OCI-LY3 (cell line): ENCODE measurements around the gene NDUFB3.
"Not testable (repeated sequence)": the region's sequence is repeated elsewhere in the genome, so short reads cannot be mapped to it uniquely, and the experiment has no call there.

Source experiments
- H2AFZ ChIP-seq: fragments of 200-600, 300-600 bp; shearing (Covaris generic); 2 replicates; pipeline ENCODE4 v1.6.0; 2014; ENCODE audit warnings: antibody characterized with exemption, low read depth, low read length
- H3K27ac ChIP-seq: fragments of 200-600, 300-600 bp; sonication (generic); 2 replicates; pipeline ENCODE4 v1.5.1; 2014; ENCODE audit warnings: mild to moderate bottlenecking, low read length, moderate library complexity, mixed read lengths
- H3K27me3 ChIP-seq: fragments of 200-600, 300-600 bp; sonication (generic); 2 replicates; pipeline ENCODE4 v1.6.1; 2014; ENCODE audit warnings: low read depth, low read length, mixed read lengths
- H3K36me3 ChIP-seq: fragments of 200-600, 300-600 bp; sonication (generic); replicated peaks from 2 replicates; pipeline ENCODE3; 2014; ENCODE audit warnings: low read depth, low read length, mixed read lengths
- H3K4me1 ChIP-seq: fragments of 300-600, 200-600 bp; sonication (generic); 2 replicates; pipeline ENCODE4 v1.6.1; 2014; ENCODE audit warnings: low read length, mixed read lengths
- H3K4me2 ChIP-seq: fragments of 200-600, 300-600 bp; sonication (generic); 2 replicates; pipeline ENCODE4 v1.6.1; 2014; ENCODE audit warnings: low read length, mixed read lengths
- H3K4me3 ChIP-seq: fragments of 300-600, 200-600 bp; sonication (generic); 2 replicates; pipeline ENCODE4 v1.5.1; 2014; ENCODE audit warnings: antibody characterized with exemption, mild to moderate bottlenecking, low read length, moderate library complexity
- H3K79me2 ChIP-seq: fragments of 300-600, 200-600 bp; shearing (Covaris generic); 2 replicates; pipeline ENCODE4 v1.6.1; 2014; ENCODE audit warnings: mild to moderate bottlenecking, low read length, mixed read lengths
- H3K9ac ChIP-seq: fragments of 300-600, 200-600 bp; shearing (Covaris generic); 2 replicates; pipeline ENCODE4 v1.6.0; 2014; ENCODE audit warnings: mild to moderate bottlenecking, low read length, moderate library complexity
- H3K9me3 ChIP-seq: fragments of 200-600, 300-600 bp; shearing (Covaris generic); 2 replicates; pipeline ENCODE4 v1.6.1; 2014; ENCODE audit warnings: low read length, mixed read lengths; ENCODE audit not compliant: insufficient read depth
- H4K20me1 ChIP-seq: fragments of 200-600, 300-600 bp; sonication (generic); 2 replicates; pipeline ENCODE4 v1.6.1; 2016; ENCODE audit warnings: low read length, mixed read lengths; ENCODE audit not compliant: insufficient read depth
- CTCF ChIP-seq: fragments of 200-600, 300-600 bp; sonication (generic); IDR thresholded peaks from 2 replicates; pipeline ENCODE4 v1.5.1; 2014; ENCODE audit warnings: antibody characterized with exemption, low read length, low read depth
- EZH2phosphoT487 ChIP-seq: fragments of 200-600 bp; shearing (Covaris generic); IDR thresholded peaks from 2 replicates; pipeline ENCODE4 v1.6.1; 2018; ENCODE audit warnings: antibody characterized with exemption, mixed run types, low read depth

NDUFB3 gene

GRCh38 chr2:201040867-201041628, 30.8 kb upstream of the NDUFB3 start:
- Histone ChIP-seq H3K4me3 (no peak overlapping the region), H3K9ac (no peak overlapping the region), H3K9me3 (no peaks in the 10 kb centered on the region; the same call in 1 of the 2 replicates), H2AFZ (no peak overlapping the region), H3K79me2 (peaks cover 6% of the 10 kb centered on the region; the same call in 1 of the 2 replicates), H3K36me3 (peaks cover 20% of the 10 kb centered on the region), H3K4me2 (no peak overlapping the region), H3K27me3 (no peaks in the 10 kb centered on the region), H3K4me1 (no peaks in the 10 kb centered on the region), H3K27ac (no peak overlapping the region), H4K20me1 (no peaks in the 10 kb centered on the region)
- TF ChIP-seq EZH2phosphoT487 (no peak), CTCF (no peak)

GRCh38 chr2:201042451-201042850, 29.4 kb upstream of the NDUFB3 start:
- peaks cover 20% of the 10 kb centered on the region for H3K36me3 ChIP-seq
- not testable (repeated sequence) for H2AFZ ChIP-seq, H3K4me2 ChIP-seq, H3K4me3 ChIP-seq, H3K27ac ChIP-seq, H4K20me1 ChIP-seq, H3K9me3 ChIP-seq, H3K27me3 ChIP-seq, H3K9ac ChIP-seq, H3K4me1 ChIP-seq
- peaks cover 15% of the 10 kb centered on the region for H3K79me2 ChIP-seq

- not testable (repeated sequence) for H3K4me3 ChIP-seq, H4K20me1 ChIP-seq, H3K4me1 ChIP-seq, H3K4me2 ChIP-seq, H3K9ac ChIP-seq, H3K27me3 ChIP-seq, H3K27ac ChIP-seq, H2AFZ ChIP-seq, H3K9me3 ChIP-seq
- H3K79me2 ChIP-seq = peaks cover 15% of the 10 kb centered on the region
- H3K36me3 ChIP-seq = peaks cover 23% of the 10 kb centered on the region
These were observed 28.8 kb upstream of the NDUFB3 start for GRCh38 chr2:201043050-201043449.

- Histone ChIP-seq H3K9me3 (no peaks in the 10 kb centered on the region), H3K4me3 (no peak overlapping the region), H3K4me1 (no peaks in the 10 kb centered on the region), H3K4me2 (no peak overlapping the region), H2AFZ (no peak overlapping the region), H3K27me3 (no peaks in the 10 kb centered on the region), H3K27ac (no peak overlapping the region), H3K9ac (no peak overlapping the region), H4K20me1 (no peaks in the 10 kb centered on the region), H3K79me2 (peaks cover 25% of the 10 kb centered on the region), H3K36me3 (peaks cover 18% of the 10 kb centered on the region)
- TF ChIP-seq CTCF (no peak), EZH2phosphoT487 (no peak)
These were observed 24.9 kb upstream of the NDUFB3 start for GRCh38 chr2:201046881-201047280.

- Histone ChIP-seq H3K4me2 (no peak overlapping the region), H3K27ac (no peak overlapping the region), H3K36me3 (peaks cover 9% of the 10 kb centered on the region), H3K9me3 (no peaks in the 10 kb centered on the region), H3K27me3 (no peaks in the 10 kb centered on the region), H3K4me1 (no peaks in the 10 kb centered on the region), H4K20me1 (no peaks in the 10 kb centered on the region), H2AFZ (no peak overlapping the region), H3K79me2 (peaks cover 36% of the 10 kb centered on the region), H3K4me3 (no peak overlapping the region), H3K9ac (no peak overlapping the region)
- TF ChIP-seq EZH2phosphoT487 (no peak), CTCF (no peak)
These were observed 22.3 kb upstream of the NDUFB3 start for GRCh38 chr2:201049455-201049854.
